Measurements from ENCODE around the gene MBNL3.

GRCh38 chrX:132406106-132406505, 82.7 kb downstream of the MBNL3 start:
- no peak for TF ChIP-seq CTCF (IDR thresholded peaks at IDR 0.05)
- no peak for TF ChIP-seq POLR2AphosphoS5 (IDR thresholded peaks at IDR 0.05)
- no peak for TF ChIP-seq POLR2A (IDR thresholded peaks at IDR 0.05)
